Bronchial epithelial cell (primary cell): Measurements from ENCODE around the gene KAT2B. TPM values are rescaled to one million over a fixed set of nuclear protein-coding genes. Genes with fewer than 3 reads are reported as not detected.

Source experiments
- DNase-seq: peaks from one replicate; pipeline ENCODE4 v3.0.0-alpha.2; 2010; ENCODE audit warnings: low read depth
- FAIRE-seq: peaks from 2 replicates; lab custom pipeline; 2011; peaks lifted over from hg19 to GRCh38; lab: Jason Lieb, UNC
- H3K27me3 ChIP-seq: 2 replicates; pipeline ENCODE4 v1.5.1; 2011; ENCODE audit warnings: low read length; ENCODE audit not compliant: control insufficient read depth, insufficient read depth
- H3K36me3 ChIP-seq: 2 replicates; pipeline ENCODE4 v1.5.1; 2011; ENCODE audit warnings: low read length; ENCODE audit not compliant: control insufficient read depth, insufficient read depth
- H3K4me3 ChIP-seq: 2 replicates; pipeline ENCODE4 v1.5.1; 2011; ENCODE audit warnings: mild to moderate bottlenecking, low read depth, low read length, control low read depth
- CTCF ChIP-seq: IDR thresholded peaks from 2 replicates; pipeline ENCODE4 v1.5.1; 2011; ENCODE audit warnings: mild to moderate bottlenecking, moderate library complexity, low read length, control low read depth, inconsistent platforms; ENCODE audit not compliant: insufficient read depth, severe bottlenecking
- total RNA-seq: library from RNA; depleted of rRNA; stranded (reverse); fragments of >200 nt; gene quantifications from 2 replicates; pipeline ENCODE4 v1.2.1, GENCODE V29; 2014

Gene KAT2B
- total RNA-seq, 1 donor from 2014 or later = 1.6 TPM

GRCh38 chr3:20038699-20039465, 1.4 kb upstream of the KAT2B start:
- Histone ChIP-seq H3K36me3 (no peaks in the 10 kb centered on the region), H3K27me3 (no peaks in the 10 kb centered on the region), H3K4me3 (peak overlapping the region; percentile 70)
- no peak for DNase-seq
- TF ChIP-seq CTCF = no peak
- no peak for FAIRE-seq

GRCh38 chr3:20039466-20039764, 831 bp upstream of the KAT2B start:
- Histone ChIP-seq H3K4me3 (peak overlapping the region; percentile 70), H3K36me3 (no peaks in the 10 kb centered on the region), H3K27me3 (no peaks in the 10 kb centered on the region)
- no peak for FAIRE-seq
- DNase-seq = no peak
- TF ChIP-seq CTCF = no peak

GRCh38 chr3:20040548-20041196, 426 bp downstream of the KAT2B start:
- FAIRE-seq (no peak), DNase-seq (peak; percentile 43)
- peak; percentile 22 for TF ChIP-seq CTCF
- peak overlapping the region; percentile 70 for H3K4me3 ChIP-seq
- H3K27me3 ChIP-seq = no peaks in the 10 kb centered on the region
- H3K36me3 ChIP-seq = no peaks in the 10 kb centered on the region

GRCh38 chr3:20041197-20041780, 1.0 kb downstream of the KAT2B start:
- TF ChIP-seq CTCF = no peak
- no peaks in the 10 kb centered on the region for H3K27me3 ChIP-seq
- no peaks in the 10 kb centered on the region for H3K36me3 ChIP-seq
- peak overlapping the region; percentile 70 for H3K4me3 ChIP-seq
- FAIRE-seq (no peak), DNase-seq (peak; percentile 53)

GRCh38 chr3:20042331-20042730, 2.1 kb downstream of the KAT2B start:
- no peak for TF ChIP-seq CTCF
- H3K27me3 ChIP-seq = no peaks in the 10 kb centered on the region
- FAIRE-seq (no peak), DNase-seq (no peak)
- no peaks in the 10 kb centered on the region for H3K36me3 ChIP-seq
- H3K4me3 ChIP-seq = no peak overlapping the region
